Mucosa of rectum (tissue), 2 donors: ENCODE results near the gene PIGA.

Experiments
- H3K27ac ChIP-seq, 2 donors: one replicate each; pipeline ENCODE4 v1.7.0; 2013; ENCODE audit warnings: inconsistent platforms in 2 of 2, low read depth in 2 of 2, low read length in 2 of 2
- H3K27me3 ChIP-seq, 2 donors: one replicate each; pipeline ENCODE4 v1.7.0; 2013; ENCODE audit warnings: low read length in 2 of 2; ENCODE audit not compliant: control insufficient read depth in 2 of 2, insufficient read depth in 2 of 2
- H3K36me3 ChIP-seq, 2 donors: one replicate each; pipeline ENCODE4 v1.7.0; 2013; ENCODE audit warnings: low read length in 2 of 2; ENCODE audit not compliant: control insufficient read depth in 2 of 2, insufficient read depth in 2 of 2
- H3K4me1 ChIP-seq, 2 donors: one replicate each; pipeline ENCODE4 v1.7.0; 2013; ENCODE audit warnings: low read length in 2 of 2, mild to moderate bottlenecking in 1 of 2; ENCODE audit not compliant: control insufficient read depth in 2 of 2, insufficient read depth in 2 of 2
- H3K4me3 ChIP-seq, 2 donors: one replicate each; pipeline ENCODE4 v1.7.0; 2013; ENCODE audit warnings: low read length in 2 of 2
- H3K9ac ChIP-seq, 2 donors: one replicate each; pipeline ENCODE4 v1.7.0; 2013; ENCODE audit warnings: low read length in 2 of 2, low read depth in 1 of 2, mild to moderate bottlenecking in 1 of 2
- H3K9me3 ChIP-seq, 2 donors: one replicate each; pipeline ENCODE4 v1.7.0; 2013; ENCODE audit warnings: low read length in 2 of 2; ENCODE audit not compliant: control insufficient read depth in 2 of 2
- donor health status: healthy.
- donor health status: Normal muscosa, but diverticular disease.

Gene PIGA

GRCh38 chrX:15335135-15336022 lies at the start of gene PIGA:
TSS of gene PIGA (minus strand) at chrX:15335523. CDS start at chrX:15331930, 3,593 bp downstream.
- Histone ChIP-seq H3K36me3 (peaks cover 2 to 5% of the 10 kb centered on the region in 2 donors), H3K27ac (peak within 1 kb of the TSS; percentile 78 to 85), H3K27me3 (peaks cover 15 to 18% of the 10 kb centered on the region in 2 donors), H3K9me3 (no peaks in the 10 kb centered on the region), H3K4me1 (peaks cover 0 to 4% of the 10 kb centered on the region in 2 donors), H3K4me3 (peak within 1 kb of the TSS; percentile 72 to 81), H3K9ac (peak within 1 kb of the TSS; percentile 82 to 91)

GRCh38 chrX:15384304-15384703 lies 49.0 kb upstream of the PIGA start, which contains the start of gene VEGFD:
TSS of gene VEGFD (minus strand) at chrX:15384413. CDS start at chrX:15383946, 467 bp downstream.
- H3K27ac ChIP-seq: no peak within 1 kb of the TSS
- peaks cover 0 to 3% of the 10 kb centered on the region in 2 donors for H3K27me3 ChIP-seq
- H3K4me3 ChIP-seq: no peak within 1 kb of the TSS
- no peaks in the 10 kb centered on the region for H3K9me3 ChIP-seq
- H3K9ac ChIP-seq: no peak within 1 kb of the TSS
- no peaks in the 10 kb centered on the region for H3K4me1 ChIP-seq
- no peaks in the 10 kb centered on the region for H3K36me3 ChIP-seq

DNA sequence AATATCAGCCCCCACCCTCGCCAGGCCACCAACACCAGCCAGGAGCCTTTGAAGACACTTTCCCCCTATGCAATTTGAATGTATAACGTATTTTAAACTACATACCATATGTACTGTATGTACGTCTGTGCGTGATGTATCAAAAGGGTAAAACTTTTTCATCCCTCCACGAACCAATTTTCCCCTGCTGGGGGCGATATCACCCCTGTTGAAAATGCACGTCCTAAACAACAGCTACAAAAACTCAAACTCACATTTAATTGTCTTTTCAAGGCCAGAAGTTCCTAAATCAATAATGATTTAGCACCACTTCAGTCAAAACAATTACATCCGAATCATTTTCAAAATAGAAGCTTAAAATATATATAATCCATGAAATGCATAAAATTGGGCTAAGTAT lies 47.5 kb upstream of the PIGA start:
- Histone ChIP-seq H3K9me3 (no peaks in the 10 kb centered on the region), H3K27ac (no peak overlapping the region), H3K27me3 (peaks cover 0 to 3% of the 10 kb centered on the region in 2 donors), H3K36me3 (no peaks in the 10 kb centered on the region), H3K4me1 (no peaks in the 10 kb centered on the region), H3K9ac (no peak overlapping the region), H3K4me3 (no peak overlapping the region)

- Histone ChIP-seq H3K9me3 (no peaks in the 10 kb centered on the region), H3K27ac (no peak overlapping the region), H3K9ac (no peak overlapping the region), H3K4me3 (no peak overlapping the region), H3K36me3 (no peaks in the 10 kb centered on the region), H3K27me3 (peaks cover 0 to 4% of the 10 kb centered on the region in 2 donors), H3K4me1 (no peaks in the 10 kb centered on the region)
Measured at GRCh38 chrX:15376956-15377355, 41.6 kb upstream of the PIGA start.

DNA sequence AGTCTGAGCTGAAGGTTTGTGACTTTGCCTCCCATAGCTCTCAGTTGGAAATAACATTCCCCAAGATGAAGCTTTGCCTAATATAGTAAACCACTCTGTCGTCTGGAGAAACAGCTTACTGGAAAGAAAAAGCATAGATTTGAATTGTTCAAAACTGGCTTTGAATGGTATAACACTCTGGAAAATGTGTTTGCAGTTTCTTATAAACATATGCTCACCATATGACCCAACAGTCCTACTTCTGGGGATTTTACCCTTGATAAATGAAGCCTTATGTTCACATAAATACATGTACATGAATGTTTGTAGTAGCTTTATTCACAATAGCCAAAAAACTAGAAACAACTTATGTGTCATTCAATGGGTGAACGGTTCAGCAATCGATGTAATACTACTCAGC lies 38.7 kb upstream of the PIGA start:
- peaks cover 0 to 4% of the 10 kb centered on the region in 2 donors for H3K27me3 ChIP-seq
- H3K27ac ChIP-seq: no peak overlapping the region
- no peaks in the 10 kb centered on the region for H3K4me1 ChIP-seq
- H3K9ac ChIP-seq: no peak overlapping the region
- no peak overlapping the region for H3K4me3 ChIP-seq
- H3K9me3 ChIP-seq: no peaks in the 10 kb centered on the region
- no peaks in the 10 kb centered on the region for H3K36me3 ChIP-seq

- Histone ChIP-seq H3K36me3 (no peaks in the 10 kb centered on the region), H3K9me3 (no peaks in the 10 kb centered on the region), H3K4me1 (no peaks in the 10 kb centered on the region), H3K27me3 (peaks cover 0 to 2% of the 10 kb centered on the region in 2 donors), H3K27ac (no peak overlapping the region), H3K4me3 (no peak overlapping the region), H3K9ac (no peak overlapping the region)
Measured at GRCh38 chrX:15366506-15367352, 31.4 kb upstream of the PIGA start.

DNA sequence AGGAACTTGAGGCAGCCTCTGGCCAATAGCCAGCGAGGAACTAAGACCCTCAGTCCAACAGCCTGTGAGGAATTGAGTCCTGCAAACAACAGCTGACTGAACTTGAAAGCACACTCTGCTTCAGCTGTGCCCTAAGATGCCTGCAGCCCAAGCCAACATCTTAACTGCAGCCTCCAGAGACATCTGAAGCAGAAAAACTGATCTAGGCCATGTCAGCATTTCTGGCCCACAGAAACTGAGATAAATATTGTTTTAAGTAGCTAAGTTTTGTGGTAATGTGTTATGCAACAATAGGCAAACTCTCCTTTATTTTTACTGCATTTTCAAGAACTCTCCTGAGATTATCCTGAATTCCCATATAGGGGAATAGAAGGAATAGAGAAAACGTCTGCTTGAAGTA lies 24.4 kb upstream of the PIGA start:
- Histone ChIP-seq H3K4me3 (no peak overlapping the region), H3K9me3 (peaks cover 0 to 4% of the 10 kb centered on the region in 2 donors), H3K4me1 (no peaks in the 10 kb centered on the region), H3K27ac (no peak overlapping the region), H3K36me3 (no peaks in the 10 kb centered on the region), H3K9ac (no peak overlapping the region), H3K27me3 (peaks cover 3 to 4% of the 10 kb centered on the region in 2 donors)

GRCh38 chrX:15358533-15358932 lies 23.2 kb upstream of the PIGA start:
- H3K9me3 ChIP-seq: peaks cover 0 to 4% of the 10 kb centered on the region in 2 donors
- no peak overlapping the region for H3K4me3 ChIP-seq
- H3K9ac ChIP-seq: no peak overlapping the region
- H3K36me3 ChIP-seq: no peaks in the 10 kb centered on the region
- H3K4me1 ChIP-seq: no peaks in the 10 kb centered on the region
- H3K27ac ChIP-seq: no peak overlapping the region
- peaks cover 3 to 4% of the 10 kb centered on the region in 2 donors for H3K27me3 ChIP-seq

GRCh38 chrX:15356444-15356843 lies 21.1 kb upstream of the PIGA start:
- Histone ChIP-seq H3K4me3 (no peak overlapping the region), H3K4me1 (no peaks in the 10 kb centered on the region), H3K9ac (no peak overlapping the region), H3K9me3 (peaks cover 0 to 4% of the 10 kb centered on the region in 2 donors), H3K27me3 (peaks cover 3 to 4% of the 10 kb centered on the region in 2 donors), H3K27ac (no peak overlapping the region), H3K36me3 (no peaks in the 10 kb centered on the region)
